H9 (cell line): ENCODE data around the gene VPS16. TPM values are rescaled to one million over a fixed set of nuclear protein-coding genes. Genes with fewer than 3 reads are reported as not detected.

ENCODE experiments used
- DNase-seq: peaks from one replicate; pipeline ENCODE4 v3.0.0-alpha.2; 2017
- H2AFZ ChIP-seq: one replicate; pipeline ENCODE4 v1.6.1; 2013; ENCODE audit warnings: mild to moderate bottlenecking, low read length, control low read depth, moderate library complexity
- H2AK5ac ChIP-seq: 2 replicates; pipeline ENCODE4 v1.6.1; 2013; ENCODE audit warnings: low read length, control low read depth, mixed read lengths; ENCODE audit not compliant: insufficient read length
- H2BK120ac ChIP-seq: one replicate; pipeline ENCODE4 v1.6.1; 2013; ENCODE audit warnings: low read depth, mild to moderate bottlenecking, low read length, control low read depth, inconsistent platforms; ENCODE audit not compliant: poor library complexity, severe bottlenecking
- H2BK12ac ChIP-seq: 2 replicates; pipeline ENCODE4 v1.6.1; 2013; ENCODE audit warnings: low read length, control low read depth, mixed read lengths, low read depth; ENCODE audit not compliant: insufficient read length
- H2BK15ac ChIP-seq: 2 replicates; pipeline ENCODE4 v1.6.1; 2013; ENCODE audit warnings: low read depth, low read length, control low read depth
- H2BK20ac ChIP-seq: one replicate; pipeline ENCODE4 v1.6.1; 2013; ENCODE audit warnings: low read depth, mild to moderate bottlenecking, low read length, control low read depth, inconsistent platforms; ENCODE audit not compliant: poor library complexity, severe bottlenecking
- H2BK5ac ChIP-seq: 2 replicates; pipeline ENCODE4 v1.6.1; 2013; ENCODE audit warnings: low read length, control low read depth, mixed read lengths; ENCODE audit not compliant: insufficient read length
- H3K14ac ChIP-seq: 2 replicates; pipeline ENCODE4 v1.6.1; 2013; ENCODE audit warnings: low read length, control low read depth; ENCODE audit not compliant: insufficient read depth
- H3K18ac ChIP-seq: 2 replicates; pipeline ENCODE4 v1.6.1; 2013; ENCODE audit warnings: low read depth, mild to moderate bottlenecking, mixed read lengths, low read length, control low read depth; ENCODE audit not compliant: insufficient read length
- H3K23ac ChIP-seq: 2 replicates; pipeline ENCODE4 v1.6.1; 2013; ENCODE audit warnings: low read length, control low read depth, mixed read lengths, low read depth; ENCODE audit not compliant: insufficient read length
- H3K23me2 ChIP-seq: 2 replicates; pipeline ENCODE4 v1.6.1; 2013; ENCODE audit warnings: low read depth, mild to moderate bottlenecking, mixed read lengths, low read length, control low read depth; ENCODE audit not compliant: insufficient read length, poor library complexity, severe bottlenecking
- H3K27ac ChIP-seq: 2 replicates; pipeline ENCODE4 v1.5.1; 2013; ENCODE audit warnings: low read length, control low read depth, mixed read lengths, low read depth; ENCODE audit not compliant: insufficient read length
- H3K27me3 ChIP-seq: 2 replicates; pipeline ENCODE4 v1.6.1; 2013; ENCODE audit warnings: low read length, control low read depth, inconsistent platforms; ENCODE audit not compliant: insufficient read depth
- H3K4ac ChIP-seq: 2 replicates; pipeline ENCODE4 v1.6.1; 2013; ENCODE audit warnings: low read depth, mild to moderate bottlenecking, control low read depth, inconsistent platforms, low read length, moderate library complexity
- H3K4me1 ChIP-seq: 2 replicates; pipeline ENCODE4 v1.6.1; 2013; ENCODE audit warnings: low read length, control low read depth, inconsistent platforms; ENCODE audit not compliant: insufficient read depth
- H3K4me2 ChIP-seq: 2 replicates; pipeline ENCODE4 v1.6.1; 2013; ENCODE audit warnings: low read length, control low read depth, mixed read lengths; ENCODE audit not compliant: insufficient read length, insufficient read depth
- H3K56ac ChIP-seq: 2 replicates; pipeline ENCODE4 v1.6.1; 2013; ENCODE audit warnings: low read depth, mild to moderate bottlenecking, mixed read lengths, low read length, control low read depth; ENCODE audit not compliant: insufficient read length
- H3K79me1 ChIP-seq: 2 replicates; pipeline ENCODE4 v1.6.1; 2013; ENCODE audit warnings: low read depth, mild to moderate bottlenecking, moderate library complexity, low read length, control low read depth, inconsistent platforms; ENCODE audit not compliant: insufficient read depth, poor library complexity, severe bottlenecking
- H3K79me2 ChIP-seq: 2 replicates; pipeline ENCODE4 v1.6.1; 2013; ENCODE audit warnings: low read length, control low read depth, inconsistent platforms; ENCODE audit not compliant: insufficient read depth
- H3K9ac ChIP-seq: 2 replicates; pipeline ENCODE4 v1.6.1; 2013; ENCODE audit warnings: low read length, control low read depth, mixed read lengths; ENCODE audit not compliant: insufficient read length; ENCODE audit errors: extremely low read depth
- H3K9me3 ChIP-seq: one replicate; pipeline ENCODE4 v1.6.1; 2013; ENCODE audit warnings: low read depth, low read length, inconsistent platforms; ENCODE audit not compliant: control insufficient read depth
- H3T11ph ChIP-seq: one replicate; pipeline ENCODE4 v1.6.1; 2013; ENCODE audit warnings: mild to moderate bottlenecking, low read length, control low read depth, inconsistent platforms
- H4K20me1 ChIP-seq: one replicate; pipeline ENCODE4 v1.6.1; 2013; ENCODE audit not compliant: control insufficient read depth, insufficient read length, insufficient read depth
- H4K5ac ChIP-seq: 2 replicates; pipeline ENCODE4 v1.6.1; 2013; ENCODE audit warnings: low read depth, mild to moderate bottlenecking, mixed read lengths, low read length, control low read depth; ENCODE audit not compliant: insufficient read length
- H4K8ac ChIP-seq: replicated peaks from 2 replicates; pipeline ENCODE4 v1.6.1; 2013; ENCODE audit warnings: low read length, control low read depth, mixed read lengths, low read depth; ENCODE audit not compliant: insufficient read length
- H4K91ac ChIP-seq: 2 replicates; pipeline ENCODE4 v1.6.1; 2013; ENCODE audit warnings: low read depth, mild to moderate bottlenecking, moderate library complexity, mixed read lengths, low read length, control low read depth; ENCODE audit not compliant: insufficient read length
- H3K27ac Mint-ChIP-seq, 3 experiments: 2 replicates in 2 of 3; 3 replicates in 1 of 3; pipeline ENCODE4 v1.8.0; 2020 to 2021; ENCODE audit warnings: mixed read lengths in 3 of 3, mild to moderate bottlenecking in 1 of 3, moderate library complexity in 1 of 3
- H3K27me3 Mint-ChIP-seq: 2 replicates; pipeline ENCODE4 v1.8.0; 2021; ENCODE audit warnings: low read depth, mild to moderate bottlenecking, moderate library complexity, mixed read lengths
- H3K36me3 Mint-ChIP-seq, 3 experiments: 2 replicates in 2 of 3; 3 replicates in 1 of 3; pipeline ENCODE4 v1.8.0; 2020 to 2021; ENCODE audit warnings: low read depth in 3 of 3, mixed read lengths in 3 of 3; ENCODE audit not compliant: insufficient read depth in 1 of 3
- H3K4me1 Mint-ChIP-seq, 2 experiments: 2 replicates each; pipeline ENCODE4 v1.8.0; 2020; ENCODE audit warnings: mixed read lengths in 2 of 2
- H3K4me3 Mint-ChIP-seq, 2 experiments: 2 replicates in 1 of 2; 3 replicates in 1 of 2; pipeline ENCODE4 v1.8.0; 2020 to 2021; ENCODE audit warnings: mild to moderate bottlenecking in 2 of 2, mixed read lengths in 2 of 2, moderate library complexity in 1 of 2
- H3K9me3 Mint-ChIP-seq, 2 experiments: 2 replicates in 1 of 2; 3 replicates in 1 of 2; pipeline ENCODE4 v1.8.0; 2020; ENCODE audit warnings: mild to moderate bottlenecking in 2 of 2, mixed read lengths in 2 of 2, moderate library complexity in 1 of 2
- WGBS: extraction: QIAGEN DNeasy Blood & Tissue Kit; methylation state at CpG from one replicate; pipeline ENCODE4 v1.1.7; 2013; ENCODE audit warnings: missing lambda C conversion rate, low lambda C conversion rate, mixed read lengths; ENCODE audit not compliant: insufficient read length; ENCODE audit errors: extremely low coverage; 5-methylcytosine and 5-hydroxymethylcytosine counted together
- total RNA-seq: library from RNA; stranded (reverse); gene quantifications from 2 replicates; pipeline ENCODE4 v1.2.1, GENCODE V29; 2021
- TF ChIP-seq, protein P1 (sequence below): fragments of 200-600 bp; sonication (generic); conservative IDR thresholded peaks from 3 replicates; pipeline ENCODE4 v1.8.0; 2021; ENCODE audit warnings: antibody characterized with exemption, mild to moderate bottlenecking

The VPS16 gene
- total RNA-seq, 1 experiment from 2014 or later = 32.1 TPM

DNA sequence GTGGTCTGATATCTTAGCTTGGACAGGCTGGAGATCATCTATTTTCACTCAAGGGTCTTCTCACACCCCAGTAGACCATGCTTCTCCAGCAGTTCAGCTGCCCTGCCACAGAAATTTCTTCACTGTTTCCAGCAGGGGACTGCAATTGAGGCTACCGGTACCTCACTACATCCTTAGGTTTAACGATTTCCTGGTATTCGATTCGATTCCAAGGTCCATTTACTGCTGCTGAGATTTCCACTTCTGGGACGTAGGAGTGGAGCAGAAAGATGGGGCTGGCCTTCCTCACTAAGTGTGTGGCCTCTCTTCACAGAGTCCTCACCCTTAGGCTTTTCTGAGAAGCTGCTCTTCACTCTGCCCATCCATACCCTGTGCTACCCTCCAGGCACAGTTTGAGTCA lies 6.2 kb downstream of the VPS16 start:
- Histone ChIP-seq H3K23me2 (no peaks in the 10 kb centered on the region), H2BK120ac (no peak overlapping the region), H2AFZ (no peak overlapping the region), H3K14ac (no peak overlapping the region), H3K79me2 (no peaks in the 10 kb centered on the region), H4K8ac (no peak overlapping the region), H3K18ac (no peak overlapping the region), H3K27ac (no peak overlapping the region), H4K91ac (no peak overlapping the region), H3K56ac (no peak overlapping the region), H4K20me1 (no peaks in the 10 kb centered on the region), H3K4me2 (no peak overlapping the region), H2BK12ac (no peak overlapping the region), H3K4ac (no peak overlapping the region), H2AK5ac (no peak overlapping the region), H2BK20ac (no peak overlapping the region), H3K27me3 (no peaks in the 10 kb centered on the region), H3K4me1 (no peaks in the 10 kb centered on the region), H3T11ph (no peak overlapping the region), H3K79me1 (no peaks in the 10 kb centered on the region), H4K5ac (no peak overlapping the region), H3K23ac (no peak overlapping the region), H2BK5ac (no peak overlapping the region), H3K9ac (no peak overlapping the region), H2BK15ac (no peak overlapping the region), H3K9me3 (no peaks in the 10 kb centered on the region)
- no peaks in the 10 kb centered on the region; the same call in 1 of the 2 replicates for H3K27me3 Mint-ChIP-seq
- no peaks in the 10 kb centered on the region; a peak in 1 of 5 replicates for H3K9me3 Mint-ChIP-seq
- TF ChIP-seq, protein P1, sequence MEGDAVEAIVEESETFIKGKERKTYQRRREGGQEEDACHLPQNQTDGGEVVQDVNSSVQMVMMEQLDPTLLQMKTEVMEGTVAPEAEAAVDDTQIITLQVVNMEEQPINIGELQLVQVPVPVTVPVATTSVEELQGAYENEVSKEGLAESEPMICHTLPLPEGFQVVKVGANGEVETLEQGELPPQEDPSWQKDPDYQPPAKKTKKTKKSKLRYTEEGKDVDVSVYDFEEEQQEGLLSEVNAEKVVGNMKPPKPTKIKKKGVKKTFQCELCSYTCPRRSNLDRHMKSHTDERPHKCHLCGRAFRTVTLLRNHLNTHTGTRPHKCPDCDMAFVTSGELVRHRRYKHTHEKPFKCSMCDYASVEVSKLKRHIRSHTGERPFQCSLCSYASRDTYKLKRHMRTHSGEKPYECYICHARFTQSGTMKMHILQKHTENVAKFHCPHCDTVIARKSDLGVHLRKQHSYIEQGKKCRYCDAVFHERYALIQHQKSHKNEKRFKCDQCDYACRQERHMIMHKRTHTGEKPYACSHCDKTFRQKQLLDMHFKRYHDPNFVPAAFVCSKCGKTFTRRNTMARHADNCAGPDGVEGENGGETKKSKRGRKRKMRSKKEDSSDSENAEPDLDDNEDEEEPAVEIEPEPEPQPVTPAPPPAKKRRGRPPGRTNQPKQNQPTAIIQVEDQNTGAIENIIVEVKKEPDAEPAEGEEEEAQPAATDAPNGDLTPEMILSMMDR = no peak
- H3K4me1 Mint-ChIP-seq = no peaks in the 10 kb centered on the region; a peak in 2 of 4 replicates
- H3K36me3 Mint-ChIP-seq = no peaks in the 10 kb centered on the region
- no peak overlapping the region for H3K27ac Mint-ChIP-seq
- no peak for DNase-seq
- no CpG with 5 or more reads among the region's 5 CpGs for WGBS
- H3K4me3 Mint-ChIP-seq = no peak overlapping the region
